ENCODE measurements around the gene ITPR3.

DNA sequence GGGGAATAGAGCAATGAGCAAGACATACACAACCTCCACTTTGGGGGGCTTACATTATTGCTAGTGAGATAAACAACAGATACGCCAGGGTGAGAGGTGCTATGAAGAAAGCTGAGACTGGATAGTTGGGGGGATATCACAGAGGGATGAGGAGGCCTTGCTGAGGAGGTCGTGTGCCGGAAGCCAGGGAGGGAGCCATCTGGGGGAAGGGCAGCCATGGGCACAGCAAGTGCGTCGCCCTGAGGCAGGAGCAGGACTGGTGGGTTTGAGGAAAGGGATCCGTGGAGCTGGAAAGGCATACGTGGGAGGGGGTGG lies 28.9 kb upstream of the ITPR3 start:
- no peak for TF ChIP-seq CTCF (IDR thresholded peaks at IDR 0.05; ENCODE audit: extremely low read depth in 1 of 2, insufficient read depth in 1 of 2, low read depth in 1 of 2, low read length in 2 of 2)
- TF ChIP-seq EZH2 (IDR thresholded peaks at IDR 0.05; ENCODE audit: borderline replicate concordance, low read depth, low read length, severe bottlenecking) = no peak
- TF ChIP-seq, protein P1, sequence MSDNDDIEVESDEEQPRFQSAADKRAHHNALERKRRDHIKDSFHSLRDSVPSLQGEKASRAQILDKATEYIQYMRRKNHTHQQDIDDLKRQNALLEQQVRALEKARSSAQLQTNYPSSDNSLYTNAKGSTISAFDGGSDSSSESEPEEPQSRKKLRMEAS (IDR thresholded peaks at IDR 0.05; ENCODE audit: insufficient read depth, insufficient read length) = no peak
- TF ChIP-seq POLR2A (IDR thresholded peaks at IDR 0.05; ENCODE audit: low read depth, low read length) = no peak
- TF ChIP-seq GATA2 (IDR thresholded peaks at IDR 0.05; ENCODE audit: insufficient read depth, insufficient read length, low read depth, low read length) = no peak
- no peak for TF ChIP-seq POLR2AphosphoS5 (IDR thresholded peaks at IDR 0.05; ENCODE audit: insufficient read depth, low read depth, low read length)
- no peak for TF ChIP-seq MYC (IDR thresholded peaks at IDR 0.05; ENCODE audit: low read depth, low read length)

Data from endothelial cell of umbilical vein (primary cell).